Sigmoid colon (tissue), 7 donors: ENCODE data around the gene CDC25B. TPM values are rescaled to one million over a fixed set of nuclear protein-coding genes. Genes with fewer than 3 reads are reported as not detected.

Experiments
- DNase-seq: peaks from one replicate; pipeline ENCODE4 v3.0.0-alpha.2; 2019
- H3K27ac ChIP-seq, 4 donors: fragments of 200-600 bp; sonication (generic); one replicate each; pipeline ENCODE4 v1.5.1; 2016 to 2019; ENCODE audit warnings: mild to moderate bottlenecking in 1 of 4
- H3K27me3 ChIP-seq, 3 donors: fragments of 200-600 bp; sonication (generic); one replicate each; pipeline ENCODE4 v1.5.1; 2019; ENCODE audit warnings: mild to moderate bottlenecking in 1 of 3
- H3K36me3 ChIP-seq, 4 donors: fragments of 200-600 bp; sonication (generic); one replicate each; pipeline ENCODE4 v1.5.1; 2016 to 2019
- H3K4me1 ChIP-seq, 4 donors: fragments of 200-600 bp; sonication (generic); one replicate each; pipeline ENCODE4 v1.5.1; 2017 to 2019
- H3K4me3 ChIP-seq, 4 donors: fragments of 200-600 bp; sonication (generic); one replicate each; pipeline ENCODE4 v1.5.1; 2017 to 2019; ENCODE audit warnings: mild to moderate bottlenecking in 2 of 4, moderate library complexity in 1 of 4
- H3K9me3 ChIP-seq, 4 donors: fragments of 200-600 bp in 3 of 4; sonication (generic) in 3 of 4; one replicate each; pipeline versions ENCODE4 v1.5.1 to v1.6.1; 2013 to 2019
- CTCF ChIP-seq, 4 experiments: fragments of 450-650 bp in 3 of 4; fragments of 200-600 bp in 1 of 4; IDR thresholded peaks; one replicate each; pipeline ENCODE4 v1.5.1; 2016 to 2019; ENCODE audit warnings: antibody characterized with exemption in 4 of 4, mild to moderate bottlenecking in 3 of 4, moderate library complexity in 2 of 4
- EP300 ChIP-seq, 4 donors: sonication (generic); formaldehyde crosslinking; IDR thresholded peaks; one replicate each; pipeline ENCODE4 v1.6.1; 2017; ENCODE audit warnings: antibody characterized with exemption in 4 of 4
- POLR2A ChIP-seq, 2 donors: fragments of 450-650 bp; IDR thresholded peaks; one replicate each; pipeline ENCODE4 v1.6.1; 2016; ENCODE audit warnings: antibody characterized with exemption in 2 of 2, mild to moderate bottlenecking in 2 of 2, moderate library complexity in 2 of 2
- POLR2AphosphoS5 ChIP-seq, 4 donors: sonication (generic); formaldehyde crosslinking; IDR thresholded peaks; one replicate each; pipeline ENCODE4 v1.6.1; 2017; ENCODE audit warnings: antibody characterized with exemption in 4 of 4
- WGBS, 2 donors: extraction: QIAGEN DNeasy Blood & Tissue Kit; methylation state at CpG; one replicate each; pipeline ENCODE4 v1.1.7; 2013; 5-methylcytosine and 5-hydroxymethylcytosine counted together
- intact Hi-C: fragments of 100-400 bp; cut with DNase I; formaldehyde crosslinking; loops from one replicate; pipeline ENCODE4 v1.15.1; 2023
- polyA plus RNA-seq, 3 donors: library from polyadenylated mRNA; stranded (reverse); fragments of 200-250 nt; gene quantifications; one replicate each; pipeline ENCODE4 v1.2.3, GENCODE V29; 2013
- total RNA-seq, 4 donors: library from RNA; depleted of rRNA; stranded (reverse); fragments of >200 nt; gene quantifications; one replicate each; pipeline ENCODE4 v1.1.0, GENCODE V29; 2016
- donor health status: healthy with polysubstance abuse.
- donor health status: Bipolar disorder and iron deficiency.
- donor health status: healthy.

The CDC25B gene
- total and polyA plus RNA-seq, 7 donors = 12.5 to 65.8 (median 21.8) TPM

GRCh38 chr20:3800878-3801260 is 4.8 kb downstream of the CDC25B start:
- Histone ChIP-seq H3K27ac (peak overlapping the region in 1 of 4 donors; percentile 53), H3K36me3 (peaks cover 11 to 70% (median 47%) of the 10 kb centered on the region in 4 donors)

GRCh38 chr20:3801299-3801698 is 5.2 kb downstream of the CDC25B start:
- H3K36me3 ChIP-seq = peaks cover 11 to 70% (median 47%) of the 10 kb centered on the region in 4 donors
- no peak overlapping the region for H3K4me3 ChIP-seq
- peaks cover 0 to 56% (median 50%) of the 10 kb centered on the region in 4 donors for H3K4me1 ChIP-seq
- 95 to 98% methylated on average over 4 of the region's 4 CpGs for whole genome bisulfite sequencing, 2 donors
- intact Hi-C loops = no loop called here
- no peak for DNase-seq
- H3K9me3 ChIP-seq = no peaks in the 10 kb centered on the region
- H3K27ac ChIP-seq = peak overlapping the region in 1 of 4 donors; percentile 2
- H3K27me3 ChIP-seq = no peaks in the 10 kb centered on the region
- TF ChIP-seq POLR2AphosphoS5 (IDR thresholded peaks at IDR 0.05) = no peak
- no peak for TF ChIP-seq CTCF (IDR thresholded peaks at IDR 0.05)
- no peak for TF ChIP-seq POLR2A (IDR thresholded peaks at IDR 0.05)
- no peak for TF ChIP-seq EP300 (IDR thresholded peaks at IDR 0.05)

More at GRCh38 chr20:3800878-3801260, 4.8 kb downstream of the CDC25B start:
- TF ChIP-seq CTCF (IDR thresholded peaks at IDR 0.05) (no peak), POLR2AphosphoS5 (IDR thresholded peaks at IDR 0.05) (no peak), EP300 (IDR thresholded peaks at IDR 0.05) (no peak), POLR2A (IDR thresholded peaks at IDR 0.05) (no peak)
- Histone ChIP-seq H3K4me1 (peaks cover 0 to 53% (median 46%) of the 10 kb centered on the region in 4 donors), H3K4me3 (no peak overlapping the region), H3K9me3 (no peaks in the 10 kb centered on the region), H3K27me3 (no peaks in the 10 kb centered on the region)
- 95 to 96% methylated on average over 8 of the region's 8 CpGs for WGBS, 2 donors
- intact Hi-C loops = no loop called here
- DNase-seq = no peak

GRCh38 chr20:3801846-3802245 is 5.7 kb downstream of the CDC25B start:
- WGBS, 2 donors = 96 to 97% methylated on average over 13 of the region's 13 CpGs

GRCh38 chr20:3802524-3803239 is 6.6 kb downstream of the CDC25B start:
- Histone ChIP-seq H3K4me3 (no peak overlapping the region), H3K27ac (peak overlapping the region in 2 of 4 donors; percentile 2 to 8), H3K9me3 (no peaks in the 10 kb centered on the region), H3K4me1 (peaks cover 0 to 56% (median 51%) of the 10 kb centered on the region in 4 donors), H3K27me3 (no peaks in the 10 kb centered on the region), H3K36me3 (peaks cover 11 to 70% (median 47%) of the 10 kb centered on the region in 4 donors)
- intact Hi-C loops = no loop called here
- WGBS, 2 donors = 82 to 93% methylated on average over 11 of the region's 11 CpGs
- no peak for DNase-seq
- no peak for TF ChIP-seq EP300 (IDR thresholded peaks at IDR 0.05)
- no peak for TF ChIP-seq POLR2AphosphoS5 (IDR thresholded peaks at IDR 0.05)
- no peak for TF ChIP-seq POLR2A (IDR thresholded peaks at IDR 0.05)
- no peak for TF ChIP-seq CTCF (IDR thresholded peaks at IDR 0.05)

More at GRCh38 chr20:3801846-3802245, 5.7 kb downstream of the CDC25B start:
- Histone ChIP-seq H3K4me3 (no peak overlapping the region), H3K27me3 (no peaks in the 10 kb centered on the region), H3K4me1 (peaks cover 0 to 56% (median 51%) of the 10 kb centered on the region in 4 donors), H3K36me3 (peaks cover 11 to 70% (median 47%) of the 10 kb centered on the region in 4 donors), H3K9me3 (no peaks in the 10 kb centered on the region), H3K27ac (peak overlapping the region in 1 of 4 donors; percentile 2)
- TF ChIP-seq CTCF (IDR thresholded peaks at IDR 0.05) = no peak
- TF ChIP-seq EP300 (IDR thresholded peaks at IDR 0.05) = no peak
- no peak for TF ChIP-seq POLR2A (IDR thresholded peaks at IDR 0.05)
- TF ChIP-seq POLR2AphosphoS5 (IDR thresholded peaks at IDR 0.05) = no peak
- DNase-seq = no peak
- intact Hi-C loops = no loop called here
